NCI-H226 (cell line): Measurements from ENCODE around the gene OXSR1.

Source experiments
- DNase-seq: peaks from one replicate; pipeline ENCODE4 v3.0.0-alpha.2; 2015

The OXSR1 gene

DNA sequence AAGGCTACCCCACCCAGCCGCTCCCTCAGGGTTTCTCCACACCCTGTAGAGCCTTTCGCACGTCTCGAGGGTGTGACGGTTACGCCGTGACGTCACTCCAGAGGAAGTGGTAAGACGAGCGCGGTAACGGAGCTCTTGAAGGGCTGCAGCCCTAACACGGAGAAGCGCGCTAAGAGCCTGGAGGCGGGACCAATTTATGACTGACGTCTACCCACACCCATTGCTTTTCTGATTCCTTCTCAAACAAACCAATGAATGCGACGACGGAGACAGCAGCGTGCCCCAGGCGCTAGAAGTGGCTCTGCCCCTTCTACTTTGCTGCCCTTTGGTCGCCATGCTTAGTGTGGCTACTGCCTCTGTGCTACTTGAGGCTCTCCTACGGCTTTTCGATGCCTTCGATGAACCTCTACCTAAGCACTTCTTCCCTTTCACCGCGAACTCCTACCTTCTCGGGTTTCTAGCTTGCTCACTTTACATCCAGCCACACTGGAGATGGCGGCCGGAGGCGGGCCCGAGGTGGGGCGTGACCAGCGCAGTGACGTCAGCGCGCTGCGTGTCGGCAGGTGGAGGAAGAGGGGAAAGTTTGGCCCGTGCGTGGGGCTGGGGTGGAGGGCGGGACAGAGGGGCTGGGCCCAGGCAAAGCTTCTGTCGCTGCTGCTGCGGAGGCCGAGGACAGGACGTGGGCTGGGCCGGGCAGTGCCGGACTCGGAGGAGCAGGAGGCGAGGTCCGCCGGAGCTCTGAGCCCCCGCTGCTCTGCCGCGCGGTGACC, at the start of gene OXSR1:
Gene OXSR1 (plus strand): TSS at position 586 of the 770 bp plus-strand sequence. CDS start 340 bp downstream, outside the sequence.
- peak; percentile 99 for DNase-seq

- DNase-seq: no peak
These were observed 49.5 kb upstream of the OXSR1 start for GRCh38 chr3:38115645-38116427.

DNA sequence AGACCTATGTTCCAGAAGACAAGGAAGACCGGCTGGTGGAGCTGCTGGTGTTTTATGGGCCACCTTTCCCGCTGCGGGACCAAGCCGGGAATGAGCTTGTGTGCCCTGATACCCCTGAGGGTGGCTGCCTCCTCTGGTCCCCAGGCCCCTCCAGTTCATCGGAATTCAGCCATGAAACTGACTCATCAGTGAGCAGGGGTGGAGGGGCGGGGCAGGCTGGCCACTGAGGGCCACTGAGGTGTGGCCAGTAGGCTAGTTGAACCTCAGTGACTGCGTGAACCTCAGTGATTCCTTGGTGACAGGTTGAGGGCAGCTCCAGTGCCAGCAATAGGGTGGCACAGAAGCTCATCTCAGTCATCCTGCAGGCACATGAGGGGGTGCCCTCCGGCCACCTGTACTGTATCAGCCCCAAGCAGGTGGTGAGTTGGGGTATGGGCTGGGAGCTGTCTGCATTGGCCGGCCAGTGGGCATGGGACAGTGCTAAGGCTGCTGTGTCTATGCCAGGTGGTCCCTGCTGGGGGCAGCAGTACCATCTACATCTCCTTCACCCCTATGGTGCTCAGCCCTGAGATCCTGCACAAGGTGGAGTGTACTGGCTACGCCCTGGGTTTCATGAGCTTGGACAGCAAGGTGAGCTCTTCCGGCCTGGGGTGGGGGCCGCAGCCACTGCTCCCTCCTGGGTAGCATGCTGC, 48.7 kb upstream of the OXSR1 start:
- DNase-seq: no peak

DNA sequence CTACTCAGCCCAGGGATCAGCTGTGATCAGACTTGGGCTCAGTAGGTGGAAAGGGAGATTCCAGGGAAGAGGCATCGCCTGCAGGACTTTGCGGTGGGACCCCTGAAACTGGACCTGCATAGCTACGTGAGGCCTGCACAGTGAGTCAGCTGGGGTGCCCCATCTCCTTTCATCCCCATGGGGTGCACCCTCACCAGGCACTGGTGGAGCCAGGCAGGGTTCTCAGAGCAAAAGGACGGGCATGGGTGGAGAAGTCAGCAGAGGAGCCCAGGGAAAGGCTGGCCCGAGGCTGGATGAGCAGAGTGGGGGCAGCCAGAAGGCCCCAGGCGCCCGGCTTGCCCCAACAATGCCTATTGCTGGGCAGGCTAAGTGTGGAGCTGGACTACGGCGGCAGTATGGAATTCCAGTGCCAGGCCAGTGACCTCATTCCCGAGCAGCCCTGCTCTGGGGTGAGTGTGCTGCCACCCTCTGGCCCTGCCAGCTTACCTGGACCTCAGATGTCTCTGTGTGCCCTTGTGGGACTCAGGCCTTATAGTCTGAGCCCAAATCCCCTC, 48.1 kb upstream of the OXSR1 start:
- DNase-seq: no peak

- DNase-seq: peak; percentile 35
These were observed 47.5 kb upstream of the OXSR1 start for GRCh38 chr3:38117748-38118420.

GRCh38 chr3:38118421-38119247, 46.7 kb upstream of the OXSR1 start:
- DNase-seq: no peak

DNA sequence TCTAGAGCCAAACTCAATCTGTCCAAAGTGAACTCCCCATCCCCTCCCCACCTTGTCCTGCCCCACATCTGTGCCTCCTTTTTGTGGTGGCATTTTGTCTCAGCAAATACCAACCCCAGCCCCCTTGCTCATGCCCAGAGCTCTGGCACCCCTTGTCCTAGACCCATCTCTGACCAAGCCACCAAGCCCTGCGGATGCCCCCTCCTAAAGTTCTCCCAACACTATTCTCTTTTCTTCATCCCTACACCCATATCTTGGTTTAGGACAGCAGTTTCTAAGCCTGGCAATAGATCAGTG, 46.1 kb upstream of the OXSR1 start:
- no peak for DNase-seq

GRCh38 chr3:38119821-38120692, 45.3 kb upstream of the OXSR1 start:
- DNase-seq: no peak

- no peak for DNase-seq
These were observed 44.5 kb upstream of the OXSR1 start for GRCh38 chr3:38120693-38121450.

GRCh38 chr3:38121451-38121831, 43.9 kb upstream of the OXSR1 start:
- no peak for DNase-seq

- DNase-seq: no peak
These were observed 43.4 kb upstream of the OXSR1 start for GRCh38 chr3:38121832-38122461.

DNA sequence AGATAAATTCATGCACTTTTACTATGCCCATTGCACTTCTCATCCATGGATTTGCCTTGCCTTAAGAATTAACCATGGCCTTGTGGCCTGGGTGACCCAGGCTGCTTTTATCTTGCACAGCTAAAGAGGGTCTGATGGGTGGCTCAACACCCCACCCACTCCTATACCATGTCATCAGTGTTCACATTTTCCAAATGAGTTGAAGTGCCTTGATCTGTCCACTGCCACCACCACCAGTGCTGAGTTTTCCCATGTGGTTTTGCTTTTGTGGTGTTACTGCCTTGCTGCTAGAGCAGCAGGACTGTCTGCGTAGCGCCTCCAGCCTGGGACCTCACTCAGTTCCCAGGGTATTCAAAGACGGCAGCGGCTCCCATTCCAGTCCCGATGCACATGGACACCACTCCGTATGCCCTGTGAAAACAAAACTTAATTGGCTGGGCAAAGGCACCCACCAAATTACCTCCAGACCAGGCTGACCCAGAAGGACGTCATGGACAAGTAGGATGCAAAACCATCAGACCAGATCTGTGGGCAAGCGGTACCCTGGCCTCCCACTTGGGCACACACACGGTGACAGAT, 42.5 kb upstream of the OXSR1 start:
- no peak for DNase-seq

GRCh38 chr3:38124324-38125122, 40.8 kb upstream of the OXSR1 start:
- DNase-seq: no peak

DNA sequence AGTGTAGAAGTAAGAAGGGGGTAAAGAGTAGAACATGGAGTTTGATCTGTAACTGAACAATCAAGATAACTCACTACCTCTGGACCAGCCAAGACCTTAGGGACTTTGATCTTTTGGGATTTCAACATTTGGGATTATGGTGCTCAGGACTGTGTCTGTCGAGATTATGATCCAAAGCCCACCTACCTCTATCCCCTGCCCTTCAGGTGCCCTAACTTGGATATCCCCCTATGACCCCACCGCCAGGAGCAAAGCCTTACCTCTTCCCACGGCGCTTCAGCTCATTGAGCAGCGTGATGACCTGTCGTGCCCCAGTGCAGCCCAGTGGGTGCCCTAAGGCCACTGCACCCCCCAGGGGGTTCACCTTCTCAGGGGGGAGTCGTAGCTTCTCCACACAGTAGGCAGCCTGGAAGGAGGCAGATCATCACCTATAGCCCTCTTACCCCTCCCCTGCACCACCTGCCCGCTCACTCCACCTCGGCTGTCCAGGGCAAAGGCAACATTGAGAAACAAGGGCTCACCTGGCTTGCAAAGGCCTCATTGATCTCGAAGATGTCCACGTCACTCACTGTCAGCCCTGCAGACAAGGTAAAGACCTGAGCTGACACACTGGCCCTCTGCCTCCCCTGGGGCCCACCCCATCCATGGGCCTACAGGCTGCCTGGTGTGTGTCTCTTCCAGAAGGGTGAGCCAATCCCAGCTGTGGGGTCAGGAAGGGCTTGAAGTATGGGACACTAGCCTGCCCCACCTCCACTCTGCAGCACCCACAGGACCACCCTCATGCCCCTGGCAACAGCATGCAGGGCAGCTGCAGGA, 39.8 kb upstream of the OXSR1 start:
- DNase-seq: no peak

DNA sequence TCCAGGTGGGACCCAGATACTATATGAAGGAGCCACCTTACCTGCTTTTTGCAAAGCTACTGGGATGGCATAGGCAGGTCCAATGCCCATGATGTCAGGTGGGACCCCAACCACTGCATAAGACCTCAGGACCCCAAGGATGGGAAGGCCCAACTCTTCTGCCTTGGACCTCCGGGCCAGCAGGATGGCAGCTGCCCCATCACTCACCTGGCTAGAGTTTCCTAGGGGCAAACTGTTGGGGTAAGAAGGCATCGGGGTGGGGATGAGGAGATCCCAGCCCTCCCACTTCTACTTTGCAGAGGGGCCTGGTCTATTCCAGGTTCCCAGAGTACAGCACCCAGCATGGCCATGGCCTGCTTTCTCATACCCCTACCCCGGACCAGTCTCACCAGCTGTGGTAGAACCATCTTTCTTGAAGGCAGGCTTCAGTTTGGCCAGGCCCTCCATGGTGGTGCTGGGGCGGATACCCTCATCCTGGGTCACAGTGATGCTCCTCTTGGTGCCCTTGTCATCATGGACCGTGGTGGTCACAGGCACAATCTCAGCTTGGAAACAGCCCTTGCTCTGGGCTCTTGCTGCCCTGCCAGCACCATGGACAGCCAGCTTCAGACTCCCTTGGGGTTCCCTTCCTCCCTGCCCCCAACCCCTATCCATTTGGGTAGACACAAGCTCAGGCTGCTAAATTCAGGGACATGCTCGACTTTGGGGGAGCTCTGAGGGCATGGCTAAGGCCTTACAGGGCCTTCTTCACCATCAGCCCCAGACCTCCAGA, 39.0 kb upstream of the OXSR1 start:
- no peak for DNase-seq

DNA sequence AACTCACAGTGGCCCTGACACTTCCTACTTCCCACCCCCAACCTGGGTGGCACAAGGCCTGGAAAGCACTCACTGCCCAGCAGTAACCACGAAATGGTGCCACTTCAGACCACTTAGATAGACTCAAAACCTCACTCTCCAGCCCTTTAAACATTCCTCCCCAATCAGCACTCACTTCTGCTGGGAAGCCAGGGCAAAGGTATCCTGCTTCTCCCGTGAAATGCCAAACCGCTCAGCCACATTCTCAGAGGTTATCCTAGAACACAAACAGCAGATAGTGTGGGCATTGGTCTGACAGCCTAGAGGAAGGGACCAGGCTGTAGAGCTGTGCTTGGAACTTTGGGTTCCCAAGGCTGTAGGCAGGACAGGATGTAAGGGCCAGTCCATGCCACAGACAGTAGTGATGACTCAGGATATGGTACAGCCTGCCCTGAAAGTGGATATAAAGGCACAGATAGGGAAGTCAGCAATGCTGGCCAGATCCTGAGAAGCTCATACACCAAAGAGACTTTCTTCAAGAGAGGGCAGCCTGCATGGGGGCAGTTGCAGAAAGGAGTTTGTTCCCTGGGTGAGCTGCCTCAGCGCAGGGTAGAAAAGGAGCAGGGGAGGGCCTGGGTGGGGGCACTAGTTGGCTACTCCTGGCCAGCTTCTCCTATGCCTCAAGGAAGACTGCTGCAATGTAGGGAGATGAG, 37.6 kb upstream of the OXSR1 start:
- DNase-seq: no peak
